Activated naive CD8-positive, alpha-beta T cell treated with anti-CD3 and anti-CD28 coated beads for 36 hours (primary cell): Measurements from ENCODE around the gene SPACA9. TPM values are rescaled to one million over a fixed set of nuclear protein-coding genes. Genes with fewer than 3 reads are reported as not detected.

ENCODE experiments used
- DNase-seq: peaks from one replicate; pipeline ENCODE4 v3.0.0; 2021
- H3K27ac Mint-ChIP-seq: one replicate; pipeline ENCODE4 v1.8.0; 2022; ENCODE audit warnings: mild to moderate bottlenecking, moderate library complexity, mixed read lengths
- H3K27me3 Mint-ChIP-seq: one replicate; pipeline ENCODE4 v1.8.0; 2022; ENCODE audit warnings: mild to moderate bottlenecking, mixed read lengths
- H3K36me3 Mint-ChIP-seq: one replicate; pipeline ENCODE4 v1.8.0; 2021; ENCODE audit warnings: mild to moderate bottlenecking, mixed read lengths
- H3K4me1 Mint-ChIP-seq: one replicate; pipeline ENCODE4 v1.8.0; 2021; ENCODE audit warnings: mixed read lengths
- H3K4me3 Mint-ChIP-seq: one replicate; pipeline ENCODE4 v1.8.0; 2022; ENCODE audit warnings: mild to moderate bottlenecking, moderate library complexity, mixed read lengths
- H3K9me3 Mint-ChIP-seq: one replicate; pipeline ENCODE4 v1.8.0; 2022; ENCODE audit warnings: mixed read lengths
- total RNA-seq, 2 experiments: library from RNA; stranded (reverse); gene quantifications; one replicate each; pipeline ENCODE4 v1.2.3, GENCODE V29; 2021

The SPACA9 gene
- total RNA-seq, 2 experiments from 2014 or later, result 1.9 to 2.7 TPM

DNA sequence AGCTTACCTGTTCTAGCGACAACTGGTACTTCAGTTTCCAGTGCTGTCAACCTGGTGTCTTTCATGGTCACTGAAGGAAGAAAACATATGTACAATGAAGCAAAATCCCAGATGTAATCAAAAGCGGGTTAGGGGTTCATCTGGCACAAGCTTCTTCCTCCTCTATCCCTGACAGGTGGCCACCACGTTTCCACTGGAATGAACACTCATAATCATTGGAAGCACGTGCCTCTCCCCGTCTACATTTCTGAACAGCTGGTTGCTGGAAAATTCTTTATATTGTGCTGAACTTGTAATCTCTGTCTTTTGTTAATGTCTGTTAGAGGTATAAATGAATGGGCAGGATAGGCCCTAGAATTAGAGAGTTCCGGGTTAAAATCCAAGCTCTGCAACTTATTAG lies 56.3 kb downstream of the SPACA9 start:
- Mint-ChIP-seq H3K9me3 (no peaks in the 10 kb centered on the region), H3K4me3 (no peak overlapping the region), H3K36me3 (peaks cover 5% of the 10 kb centered on the region), H3K27ac (no peak overlapping the region), H3K27me3 (no peaks in the 10 kb centered on the region), H3K4me1 (peaks cover 8% of the 10 kb centered on the region)
- DNase-seq, result no peak

DNA sequence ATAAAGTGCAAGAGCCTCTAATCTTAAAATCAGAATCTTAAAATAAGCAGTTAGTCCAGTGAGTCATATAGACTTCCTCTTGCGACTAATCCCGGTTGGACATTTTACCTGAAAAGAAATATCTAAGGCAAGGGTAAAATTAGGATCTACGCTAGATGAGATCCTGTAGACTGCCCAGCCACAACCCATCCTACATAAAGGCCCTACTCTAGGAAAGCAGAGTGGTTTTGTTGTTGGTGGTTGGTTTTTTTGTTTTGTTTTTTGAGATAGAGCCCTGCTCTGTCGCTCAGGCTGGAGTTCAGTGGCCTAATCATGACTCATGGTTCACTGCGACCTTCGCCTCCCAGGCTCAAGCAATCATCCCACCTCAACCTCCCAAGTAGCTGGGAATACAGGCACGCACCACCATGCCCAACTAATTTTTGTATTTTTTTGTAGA lies 58.8 kb downstream of the SPACA9 start:
- peaks cover 19% of the 10 kb centered on the region for H3K4me1 Mint-ChIP-seq

DNA sequence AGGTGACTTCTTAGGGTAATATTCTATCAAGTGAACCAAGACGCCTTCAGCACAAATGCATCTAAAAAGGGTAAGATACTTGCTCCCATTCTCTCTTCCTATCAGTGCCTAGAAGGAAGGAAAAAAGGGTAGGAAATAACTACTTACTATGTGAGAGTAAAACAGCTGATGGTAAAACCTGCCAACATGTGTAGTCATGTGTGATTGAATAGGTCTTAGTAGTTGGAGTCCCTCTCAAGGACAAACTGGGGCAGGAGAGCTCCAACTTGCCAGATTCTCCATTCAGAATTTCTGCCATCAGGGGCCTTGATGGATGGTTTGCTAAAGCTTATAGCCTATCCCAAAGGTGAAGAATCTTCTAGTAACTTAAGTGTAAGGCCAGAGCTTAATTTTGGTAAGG lies 60.5 kb downstream of the SPACA9 start:
- DNase-seq, result no peak
- H3K36me3 Mint-ChIP-seq, result no peaks in the 10 kb centered on the region
- no peaks in the 10 kb centered on the region for H3K27me3 Mint-ChIP-seq
- H3K4me3 Mint-ChIP-seq, result no peak overlapping the region
- H3K9me3 Mint-ChIP-seq, result no peaks in the 10 kb centered on the region
- H3K27ac Mint-ChIP-seq, result no peak overlapping the region
- peaks cover 24% of the 10 kb centered on the region for H3K4me1 Mint-ChIP-seq

More for the DNA sequence above, 58.8 kb downstream of the SPACA9 start:
- Mint-ChIP-seq H3K4me3 (no peak overlapping the region), H3K9me3 (no peaks in the 10 kb centered on the region), H3K27me3 (no peaks in the 10 kb centered on the region), H3K27ac (no peak overlapping the region), H3K36me3 (peaks cover 5% of the 10 kb centered on the region)
- no peak for DNase-seq

Other genes starting within 250 kb of the SPACA9 start
- 10 to 100 TPM; 29.4 to 29.9 TPM for gene DDX31, start 208.9 kb upstream of the SPACA9 start, total RNA-seq
- gene GTF3C4, start 208.4 kb upstream of the SPACA9 start, total RNA-seq, result 10 to 100 TPM; 21.8 to 23.4 TPM
- under 1 TPM; 0.10 to 0.36 TPM for gene AK8, start 614 bp upstream of the SPACA9 start, total RNA-seq
- gene TSC1, start 65.7 kb downstream of the SPACA9 start, total RNA-seq, result 10 to 100 TPM; 23.6 to 28.5 TPM
- not detected for gene GFI1B, start 99.8 kb downstream of the SPACA9 start, total RNA-seq
- gene GTF3C5, start 152.1 kb downstream of the SPACA9 start, total RNA-seq, result 10 to 100 TPM; 85.4 to 90.2 TPM
- gene CEL, start 183.1 kb downstream of the SPACA9 start, total RNA-seq, result 1 to 10 TPM; 2.3 to 2.8 TPM
- 10 to 100 TPM; 50.3 to 51.9 TPM for gene RALGDS, start 242.3 kb downstream of the SPACA9 start, total RNA-seq